Naive thymus-derived CD4-positive, alpha-beta T cell (primary cell): ENCODE data around the gene PCDH1. TPM values are rescaled to one million over a fixed set of nuclear protein-coding genes. Genes with fewer than 3 reads are reported as not detected.
"Not testable (repeated sequence)": the region's sequence is repeated elsewhere in the genome, so short reads cannot be mapped to it uniquely, and the experiment has no call there.

ENCODE experiments used
- ATAC-seq: fragments of 150-1000 bp; cut with Tn5 transposase; 2 replicates; pipeline ENCODE4 v1.10.0; 2021; ENCODE audit warnings: mild to moderate bottlenecking, moderate library complexity
- CTCF ChIA-PET: fragments of 350-600 bp; sonication (Branson Sonifier 250); formaldehyde crosslinking; loops from one replicate; lab custom pipeline; 2021; ENCODE audit warnings: antibody characterized with exemption; lab: Charles Lee
- POLR2A ChIA-PET: fragments of 350-600 bp; sonication (Branson Sonifier 250); formaldehyde crosslinking; loops from one replicate; lab custom pipeline; 2021; ENCODE audit warnings: antibody characterized with exemption, inconsistent platforms; lab: Charles Lee
- DNase-seq, 9 donors: peaks; one replicate each; pipeline versions ENCODE4 v3.0.0 to v3.0.0-alpha.2; 2020 to 2022; ENCODE audit warnings: mixed read lengths in 1 of 9
- H3K27ac ChIP-seq: one replicate; pipeline ENCODE4 v1.7.0; 2013; ENCODE audit warnings: mild to moderate bottlenecking, low read depth, low read length, moderate library complexity
- H3K27me3 ChIP-seq, 2 donors: one replicate each; pipeline ENCODE4 v1.7.0; 2013; ENCODE audit warnings: low read length in 2 of 2, mild to moderate bottlenecking in 2 of 2, moderate library complexity in 2 of 2; ENCODE audit not compliant: control insufficient read depth in 2 of 2, insufficient read depth in 2 of 2
- H3K36me3 ChIP-seq, 3 experiments: 1 replicate in 2 of 3; 2 replicates in 1 of 3; pipeline ENCODE4 v1.7.0; 2013; ENCODE audit warnings: low read length in 3 of 3, mild to moderate bottlenecking in 3 of 3, moderate library complexity in 1 of 3; ENCODE audit not compliant: insufficient read depth in 3 of 3, control insufficient read depth in 2 of 3
- H3K4me1 ChIP-seq, 2 donors: one replicate each; pipeline ENCODE4 v1.7.0; 2013; ENCODE audit warnings: low read length in 2 of 2, mild to moderate bottlenecking in 2 of 2, moderate library complexity in 1 of 2; ENCODE audit not compliant: control insufficient read depth in 2 of 2, insufficient read depth in 2 of 2
- H3K4me3 ChIP-seq: 2 replicates; pipeline ENCODE4 v1.7.0; 2013; ENCODE audit warnings: mild to moderate bottlenecking, low read length
- H3K9me3 ChIP-seq, 3 experiments: 1 replicate in 2 of 3; 2 replicates in 1 of 3; pipeline ENCODE4 v1.7.0; 2013; ENCODE audit warnings: low read length in 3 of 3; ENCODE audit not compliant: control insufficient read depth in 2 of 3
- H3K27ac Mint-ChIP-seq, 9 donors: one replicate each; pipeline ENCODE4 v1.8.0; 2020 to 2022; ENCODE audit warnings: mixed read lengths in 9 of 9, mild to moderate bottlenecking in 8 of 9, moderate library complexity in 5 of 9, inconsistent platforms in 2 of 9
- H3K27me3 Mint-ChIP-seq, 5 donors: one replicate each; pipeline ENCODE4 v1.8.0; 2021 to 2022; ENCODE audit warnings: mixed read lengths in 5 of 5, mild to moderate bottlenecking in 1 of 5
- H3K36me3 Mint-ChIP-seq, 5 donors: one replicate each; pipeline ENCODE4 v1.8.0; 2020 to 2022; ENCODE audit warnings: mixed read lengths in 5 of 5, mild to moderate bottlenecking in 3 of 5, inconsistent platforms in 1 of 5
- H3K4me1 Mint-ChIP-seq, 7 donors: one replicate each; pipeline ENCODE4 v1.8.0; 2020 to 2022; ENCODE audit warnings: mixed read lengths in 7 of 7, mild to moderate bottlenecking in 3 of 7, inconsistent platforms in 1 of 7
- H3K4me3 Mint-ChIP-seq, 10 donors: one replicate each; pipeline ENCODE4 v1.8.0; 2020 to 2022; ENCODE audit warnings: mild to moderate bottlenecking in 10 of 10, mixed read lengths in 10 of 10, moderate library complexity in 6 of 10, inconsistent platforms in 2 of 10
- H3K9me3 Mint-ChIP-seq, 11 donors: one replicate each; pipeline ENCODE4 v1.8.0; 2020 to 2022; ENCODE audit warnings: mixed read lengths in 11 of 11, mild to moderate bottlenecking in 4 of 11, inconsistent platforms in 1 of 11, moderate library complexity in 1 of 11
- intact Hi-C, 2 donors: fragments of 100-400 bp; cut with micrococcal nuclease; formaldehyde crosslinking; loops; one replicate each; pipeline ENCODE4 v1.15.1; 2023
- polyA plus RNA-seq, 2 donors: library from polyadenylated mRNA; unstranded; fragments of 300-500 nt; fragmentation: Illumina TruSeq; gene quantifications; one replicate each; pipeline ENCODE4 v1.2.3, GENCODE V29; 2021
- total RNA-seq, 6 experiments: library from RNA in 5 of 6; stranded (reverse) in 5 of 6; gene quantifications; 1 replicate in 5 of 6; 2 replicates in 1 of 6; pipeline ENCODE4 v1.2.3 and lab custom pipeline; 2021 to 2026

Gene PCDH1
- total and polyA plus RNA-seq, 7 experiments from 2014 or later = 0.05 to 3.2 (median 0.53) TPM; not detected in 4

GRCh38 chr5:141821430-141821925, 56.7 kb downstream of the PCDH1 start:
- H3K4me3 ChIP-seq = no peak overlapping the region
- peaks cover 0 to 5% (median 0%) of the 10 kb centered on the region in 7 donors for H3K4me1 Mint-ChIP-seq
- H3K9me3 Mint-ChIP-seq = no peaks in the 10 kb centered on the region
- ChIA-PET CTCF (no interaction called here), POLR2A (no interaction called here)
- no peaks in the 10 kb centered on the region for H3K4me1 ChIP-seq
- H3K36me3 Mint-ChIP-seq = no peaks in the 10 kb centered on the region
- H3K27ac ChIP-seq = no peak overlapping the region
- ATAC-seq (no peak), DNase-seq (no peak)
- H3K9me3 ChIP-seq = no peaks in the 10 kb centered on the region
- H3K4me3 Mint-ChIP-seq = no peak overlapping the region
- H3K27me3 Mint-ChIP-seq = peaks cover 0 to 40% (median 17%) of the 10 kb centered on the region in 5 donors
- H3K27me3 ChIP-seq = no peaks in the 10 kb centered on the region
- intact Hi-C loops = no loop called here
- H3K36me3 ChIP-seq = no peaks in the 10 kb centered on the region
- no peak overlapping the region for H3K27ac Mint-ChIP-seq

GRCh38 chr5:141820686-141821085, 57.5 kb downstream of the PCDH1 start:
- H3K9me3 ChIP-seq, H3K27ac Mint-ChIP-seq, H3K9me3 Mint-ChIP-seq, intact Hi-C loops, H3K4me3 ChIP-seq, DNase-seq, H3K4me1 Mint-ChIP-seq, H3K4me1 ChIP-seq, CTCF ChIA-PET, H3K36me3 ChIP-seq, ATAC-seq, H3K27me3 ChIP-seq, POLR2A ChIA-PET, H3K36me3 Mint-ChIP-seq, H3K4me3 Mint-ChIP-seq, H3K27ac ChIP-seq: not testable (repeated sequence)
- H3K27me3 Mint-ChIP-seq = peaks cover 0 to 39% (median 24%) of the 10 kb centered on the region in 5 donors

DNA sequence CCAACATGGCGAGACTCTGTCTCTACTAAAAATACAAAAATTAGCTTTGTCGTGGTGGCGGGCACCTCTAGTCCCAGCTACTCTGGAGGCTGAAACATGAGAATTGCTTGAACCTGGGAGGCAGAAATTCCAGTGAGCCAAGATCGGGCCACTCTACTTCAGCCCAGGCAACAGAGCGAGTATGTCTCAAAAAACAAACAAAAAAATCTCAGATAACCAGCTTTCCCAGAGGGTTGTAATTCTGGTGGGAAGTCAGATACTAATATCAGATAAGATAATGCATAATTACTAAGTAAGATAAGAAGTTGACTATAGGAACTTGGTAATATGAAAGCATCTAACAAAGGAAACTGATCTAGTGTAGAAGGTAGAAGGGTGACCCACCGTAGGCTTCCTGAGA, 60.6 kb downstream of the PCDH1 start:
- intact Hi-C loops = no loop called here
- DNase-seq = no peak
- H3K36me3 ChIP-seq = no peaks in the 10 kb centered on the region
- CTCF ChIA-PET = no interaction called here
- no peak overlapping the region for H3K27ac ChIP-seq
- ATAC-seq = no peak
- Mint-ChIP-seq H3K36me3 (no peaks in the 10 kb centered on the region), H3K4me3 (no peak overlapping the region), H3K9me3 (no peaks in the 10 kb centered on the region), H3K4me1 (peaks cover 0 to 3% (median 0%) of the 10 kb centered on the region in 7 donors), H3K27me3 (peaks cover under 1 to 32% (median 20%) of the 10 kb centered on the region in 5 donors), H3K27ac (no peak overlapping the region)
- POLR2A ChIA-PET = no interaction called here
- H3K9me3 ChIP-seq = no peaks in the 10 kb centered on the region
- no peak overlapping the region for H3K4me3 ChIP-seq
- no peaks in the 10 kb centered on the region for H3K27me3 ChIP-seq
- H3K4me1 ChIP-seq = no peaks in the 10 kb centered on the region

- H3K4me1 Mint-ChIP-seq = peaks cover 0 to 3% (median 0%) of the 10 kb centered on the region in 7 donors
- ATAC-seq (no peak), DNase-seq (no peak)
- H3K27me3 ChIP-seq = no peaks in the 10 kb centered on the region
- CTCF ChIA-PET = no interaction called here
- no peaks in the 10 kb centered on the region for H3K4me1 ChIP-seq
- no peaks in the 10 kb centered on the region for H3K36me3 Mint-ChIP-seq
- H3K4me3 ChIP-seq = no peak overlapping the region
- no peaks in the 10 kb centered on the region for H3K36me3 ChIP-seq
- no peaks in the 10 kb centered on the region for H3K9me3 ChIP-seq
- H3K27me3 Mint-ChIP-seq = peaks cover 5 to 37% (median 28%) of the 10 kb centered on the region in 5 donors
- intact Hi-C loops = no loop called here
- no peak overlapping the region for H3K4me3 Mint-ChIP-seq
- H3K9me3 Mint-ChIP-seq = no peaks in the 10 kb centered on the region
- no peak overlapping the region for H3K27ac ChIP-seq
- H3K27ac Mint-ChIP-seq = no peak overlapping the region
- POLR2A ChIA-PET = no interaction called here
Observed at GRCh38 chr5:141816598-141817399, 61.4 kb downstream of the PCDH1 start.

DNA sequence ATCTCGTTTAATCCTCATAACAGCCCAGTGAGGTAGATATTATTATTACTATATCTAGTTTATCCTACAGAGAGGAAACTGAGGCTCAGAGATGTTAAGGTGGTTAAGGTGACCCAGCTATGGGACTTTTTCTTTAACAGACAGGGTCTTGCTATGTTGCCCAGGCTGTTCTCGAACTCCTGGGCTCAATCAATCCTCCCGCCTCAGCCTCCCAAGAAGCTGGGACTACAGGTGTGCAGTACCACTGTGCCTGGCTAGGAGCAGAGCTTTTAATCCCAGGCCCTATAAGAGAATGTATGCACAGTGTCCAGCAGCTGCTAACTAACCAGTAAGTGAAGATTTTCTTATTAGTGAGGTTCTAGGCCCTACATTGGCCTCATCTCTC, 62.4 kb downstream of the PCDH1 start:
- POLR2A ChIA-PET = no interaction called here
- Mint-ChIP-seq H3K27me3 (peaks cover 13 to 47% (median 36%) of the 10 kb centered on the region in 5 donors), H3K4me1 (peaks cover 0 to 8% (median 0%) of the 10 kb centered on the region in 7 donors), H3K9me3 (no peaks in the 10 kb centered on the region), H3K36me3 (no peaks in the 10 kb centered on the region), H3K4me3 (no peak overlapping the region), H3K27ac (no peak overlapping the region)
- DNase-seq (no peak), ATAC-seq (no peak)
- Histone ChIP-seq H3K4me1 (no peaks in the 10 kb centered on the region), H3K4me3 (no peak overlapping the region), H3K36me3 (no peaks in the 10 kb centered on the region), H3K9me3 (no peaks in the 10 kb centered on the region), H3K27me3 (no peaks in the 10 kb centered on the region), H3K27ac (no peak overlapping the region)
- intact Hi-C loops = no loop called here
- CTCF ChIA-PET = interaction anchor here (1.4 kb wide), 1 partner anchor 63 kb away, joined by 5 read pairs; no protein-coding TSS in a partner anchor

GRCh38 chr5:141815051-141815795, 63.0 kb downstream of the PCDH1 start:
- H3K27me3 Mint-ChIP-seq = peaks cover 18 to 52% (median 38%) of the 10 kb centered on the region in 5 donors
- POLR2A ChIA-PET = no interaction called here
- H3K9me3 ChIP-seq = no peaks in the 10 kb centered on the region
- H3K27ac ChIP-seq = no peak overlapping the region
- CTCF ChIA-PET = interaction anchor here (0.6 to 1.4 kb wide), 2 partner anchors 64 to 142 kb away, joined by 4 to 5 read pairs; no protein-coding TSS in a partner anchor
- H3K36me3 ChIP-seq = no peaks in the 10 kb centered on the region
- no peak overlapping the region for H3K4me3 ChIP-seq
- no peak overlapping the region for H3K4me3 Mint-ChIP-seq
- intact Hi-C loops = no loop called here
- H3K27ac Mint-ChIP-seq = no peak overlapping the region
- no peaks in the 10 kb centered on the region for H3K9me3 Mint-ChIP-seq
- DNase-seq (no peak), ATAC-seq (no peak)
- no peaks in the 10 kb centered on the region for H3K36me3 Mint-ChIP-seq
- H3K27me3 ChIP-seq = no peaks in the 10 kb centered on the region
- peaks cover 0 to 8% (median 0%) of the 10 kb centered on the region in 7 donors for H3K4me1 Mint-ChIP-seq
- H3K4me1 ChIP-seq = no peaks in the 10 kb centered on the region
